Measurements from ENCODE around the gene CCDC181.

GRCh38 chr1:169387399-169387798, 39.9 kb downstream of the CCDC181 start:
- no peak for TF ChIP-seq POLR2A (IDR thresholded peaks at IDR 0.05; ENCODE audit: low read length)
- no peak for TF ChIP-seq GATA1 (IDR thresholded peaks at IDR 0.05; ENCODE audit: low read depth, low read length)

Measured in erythroblast (primary cell).